ENCODE data around the gene ATG16L2.
A peak's percentile ranks its signal among the peaks of the same experiment; 100 is the strongest.

The ATG16L2 gene

GRCh38 chr11:72773696-72774095 lies 40.5 kb upstream of the ATG16L2 start:
- no peaks in the 10 kb centered on the region for H3K27me3 ChIP-seq
- H3K9me3 ChIP-seq, result no peaks in the 10 kb centered on the region
- H3K4me1 ChIP-seq (ENCODE audit: control insufficient read depth in 1 of 2, insufficient read depth in 1 of 2, low read depth in 1 of 2, low read length in 1 of 2), result peaks cover 30 to 31% of the 10 kb centered on the region in 2 experiments
- H3K4me3 ChIP-seq (ENCODE audit: low read depth in 1 of 2, low read length in 1 of 2), result no peak overlapping the region
- TF ChIP-seq CTCF (IDR thresholded peaks at IDR 0.05), result no peak
- no peak overlapping the region for H3K27ac ChIP-seq
- H3K36me3 ChIP-seq, result no peaks in the 10 kb centered on the region

GRCh38 chr11:72774499-72774898 lies 39.7 kb upstream of the ATG16L2 start:
- no peak overlapping the region for H3K4me3 ChIP-seq (ENCODE audit: low read depth in 1 of 2, low read length in 1 of 2)
- TF ChIP-seq CTCF (IDR thresholded peaks at IDR 0.05), result no peak
- H3K27me3 ChIP-seq, result no peaks in the 10 kb centered on the region
- H3K36me3 ChIP-seq, result peaks cover 4% of the 10 kb centered on the region
- peaks cover 32 to 38% of the 10 kb centered on the region in 2 experiments for H3K4me1 ChIP-seq (ENCODE audit: control insufficient read depth in 1 of 2, insufficient read depth in 1 of 2, low read depth in 1 of 2, low read length in 1 of 2)
- no peaks in the 10 kb centered on the region for H3K9me3 ChIP-seq
- no peak overlapping the region for H3K27ac ChIP-seq

- Histone ChIP-seq H3K27me3 (peaks cover 9% of the 10 kb centered on the region), H3K36me3 (peaks cover 4% of the 10 kb centered on the region), H3K4me3 (ENCODE audit: low read depth in 1 of 2, low read length in 1 of 2) (no peak overlapping the region), H3K4me1 (ENCODE audit: control insufficient read depth in 1 of 2, insufficient read depth in 1 of 2, low read depth in 1 of 2, low read length in 1 of 2) (peaks cover 42 to 48% of the 10 kb centered on the region in 2 experiments), H3K27ac (peak overlapping the region; percentile 83), H3K9me3 (no peaks in the 10 kb centered on the region)
- no peak for TF ChIP-seq CTCF (IDR thresholded peaks at IDR 0.05)
These were observed 38.7 kb upstream of the ATG16L2 start for GRCh38 chr11:72775288-72776110.

- H3K4me3 ChIP-seq (ENCODE audit: low read depth in 1 of 2, low read length in 1 of 2), result peak overlapping the region; percentile 13 to 49
- H3K27ac ChIP-seq, result peak overlapping the region; percentile 83
- no peak for TF ChIP-seq CTCF (IDR thresholded peaks at IDR 0.05)
- peaks cover 4% of the 10 kb centered on the region for H3K36me3 ChIP-seq
- H3K9me3 ChIP-seq, result no peaks in the 10 kb centered on the region
- peaks cover 50 to 54% of the 10 kb centered on the region in 2 experiments for H3K4me1 ChIP-seq (ENCODE audit: control insufficient read depth in 1 of 2, insufficient read depth in 1 of 2, low read depth in 1 of 2, low read length in 1 of 2)
- peaks cover 16% of the 10 kb centered on the region for H3K27me3 ChIP-seq
These were observed 37.9 kb upstream of the ATG16L2 start for GRCh38 chr11:72776117-72776843.

GRCh38 chr11:72776844-72777754 lies 37.1 kb upstream of the ATG16L2 start:
- Histone ChIP-seq H3K9me3 (no peaks in the 10 kb centered on the region), H3K27ac (peak overlapping the region; percentile 83), H3K36me3 (peaks cover 4% of the 10 kb centered on the region), H3K27me3 (peaks cover 18% of the 10 kb centered on the region), H3K4me3 (ENCODE audit: low read depth in 1 of 2, low read length in 1 of 2) (peak overlapping the region; percentile 13 to 49), H3K4me1 (ENCODE audit: control insufficient read depth in 1 of 2, insufficient read depth in 1 of 2, low read depth in 1 of 2, low read length in 1 of 2) (peaks cover 55 to 57% of the 10 kb centered on the region in 2 experiments)
- peak; percentile 30 for TF ChIP-seq CTCF (IDR thresholded peaks at IDR 0.05)
